PC-9 (cell line): ENCODE measurements around the gene LEO1. TPM values are rescaled to one million over a fixed set of nuclear protein-coding genes. Genes with fewer than 3 reads are reported as not detected.

Experiments
- BruUV-seq: library from RNA; stranded (reverse); fragments of 400-500 nt; replicated peaks from 2 replicates; lab custom pipeline; 2021; lab: Mats Ljungman, UMichigan
- CTCF ChIA-PET: fragments of 300-600 bp; sonication (Branson Sonifier 250); formaldehyde crosslinking; loops from one replicate; lab custom pipeline; 2022; ENCODE audit warnings: antibody characterized with exemption; lab: Charles Lee
- POLR2A ChIA-PET: fragments of 300-600 bp; sonication (Branson Sonifier 250); formaldehyde crosslinking; loops from one replicate; lab custom pipeline; 2022; ENCODE audit warnings: antibody characterized with exemption; ENCODE audit not compliant: unreplicated experiment; lab: Charles Lee
- DNase-seq, 2 experiments: peaks; one replicate each; pipeline versions ENCODE4 v3.0.0 to v3.0.0-alpha.2; 2015 to 2022; ENCODE audit warnings: mixed read lengths in 1 of 2
- H2AFZ ChIP-seq: fragments of 200-600 bp; sonication (generic); 2 replicates; pipeline ENCODE4 v1.8.1; 2017; ENCODE audit warnings: antibody characterized with exemption
- H3F3A ChIP-seq: fragments of 200-600 bp; sonication (generic); 2 replicates; pipeline ENCODE4 v1.8.1; 2017; ENCODE audit warnings: antibody characterized with exemption, mild to moderate bottlenecking, low read depth; ENCODE audit not compliant: insufficient read depth
- H3K27ac ChIP-seq: fragments of 200-600 bp; sonication (generic); 2 replicates; pipeline ENCODE4 v1.6.1; 2016; ENCODE audit warnings: mixed run types
- H3K27me3 ChIP-seq: fragments of 200-600 bp; sonication (generic); 2 replicates; pipeline ENCODE4 v1.6.1; 2016; ENCODE audit warnings: low read depth, mixed run types; ENCODE audit not compliant: insufficient read depth
- H3K36me3 ChIP-seq: fragments of 200-600 bp; sonication (generic); 2 replicates; pipeline ENCODE4 v1.6.1; 2016; ENCODE audit warnings: low read depth, mixed run types
- H3K4me1 ChIP-seq: fragments of 200-600 bp; sonication (generic); replicated peaks from 2 replicates; pipeline ENCODE4 v1.6.1; 2016; ENCODE audit warnings: mixed run types; ENCODE audit not compliant: insufficient read depth
- H3K4me2 ChIP-seq: fragments of 200-600 bp; sonication (generic); 2 replicates; pipeline ENCODE4 v1.6.1; 2017; ENCODE audit warnings: mixed run types
- H3K4me3 ChIP-seq: fragments of 200-600 bp; sonication (generic); 2 replicates; pipeline ENCODE4 v1.6.1; 2016; ENCODE audit warnings: mixed run types
- H3K79me2 ChIP-seq: fragments of 200-600 bp; sonication (generic); 2 replicates; pipeline ENCODE4 v1.6.1; 2017; ENCODE audit warnings: low read depth, mixed run types
- H3K9me2 ChIP-seq: fragments of 200-600 bp; sonication (generic); 2 replicates; pipeline ENCODE4 v1.8.1; 2017; ENCODE audit warnings: mild to moderate bottlenecking; ENCODE audit not compliant: insufficient read depth
- H3K9me3 ChIP-seq: fragments of 200-600 bp; sonication (generic); 2 replicates; pipeline ENCODE4 v1.8.1; 2016; ENCODE audit warnings: low read depth; ENCODE audit not compliant: insufficient read depth
- H4K20me1 ChIP-seq: fragments of 200-600 bp; sonication (generic); 2 replicates; pipeline ENCODE4 v1.8.1; 2017; ENCODE audit not compliant: insufficient read depth
- CTCF ChIP-seq: fragments of 200-600 bp; sonication (generic); conservative IDR thresholded peaks from 2 replicates; pipeline ENCODE4 v1.6.1; 2017; ENCODE audit warnings: mixed run types, antibody characterized with exemption, mild to moderate bottlenecking, moderate library complexity
- EZH2 ChIP-seq: fragments of 200-600 bp; sonication (generic); IDR thresholded peaks from 2 replicates; pipeline ENCODE4 v1.8.0; 2017; ENCODE audit warnings: antibody characterized with exemption, low read depth
- intact Hi-C: fragments of 100-400 bp; cut with micrococcal nuclease; formaldehyde crosslinking; loops from one replicate; pipeline ENCODE4 v1.10.0; 2022; ENCODE audit not compliant: unreplicated experiment
- total RNA-seq: library from RNA; stranded (reverse); gene quantifications from 2 replicates; pipeline ENCODE4 v1.2.3, GENCODE V29; 2021

LEO1 gene
- total RNA-seq, 1 experiment from 2014 or later, result 21.7 TPM

- no peaks in the 10 kb centered on the region; the same call in 1 of the 2 replicates for H3F3A ChIP-seq
- peaks cover 23% of the 10 kb centered on the region for H3K4me1 ChIP-seq
- H3K79me2 ChIP-seq, result peaks cover 53% of the 10 kb centered on the region
- H3K9me3 ChIP-seq, result no peaks in the 10 kb centered on the region
- H3K4me3 ChIP-seq, result peak overlapping the region; percentile 71
- intact Hi-C loops, result no loop called here
- no peak for TF ChIP-seq EZH2
- TF ChIP-seq CTCF, result no peak
- CTCF ChIA-PET, result interaction anchor here (1.4 kb wide), 1 partner anchor 10 kb away, joined by 4 read pairs; no protein-coding TSS in a partner anchor
- DNase-seq, result no peak
- H3K36me3 ChIP-seq, result no peaks in the 10 kb centered on the region
- 0 out of 2 replicates have a peak overlapping the region, but pooled peaks have one; percentile 31 for H3K27ac ChIP-seq
- H3K4me2 ChIP-seq, result peak overlapping the region; percentile 92
- POLR2A ChIA-PET, result no interaction called here
- no TSS peak for BruUV-seq
- H3K27me3 ChIP-seq, result no peaks in the 10 kb centered on the region
- H2AFZ ChIP-seq, result peak overlapping the region; percentile 93
- no peaks in the 10 kb centered on the region for H3K9me2 ChIP-seq
- no peaks in the 10 kb centered on the region for H4K20me1 ChIP-seq
Observed at GRCh38 chr15:51971032-51971374, 575 bp downstream of the LEO1 start.

GRCh38 chr15:51970132-51970817, 1.3 kb downstream of the LEO1 start:
- H3K36me3 ChIP-seq, result no peaks in the 10 kb centered on the region
- no peaks in the 10 kb centered on the region for H3K27me3 ChIP-seq
- peak overlapping the region; percentile 92 for H3K4me2 ChIP-seq
- intact Hi-C loops, result no loop called here
- H2AFZ ChIP-seq, result no peak overlapping the region
- H3K9me3 ChIP-seq, result no peaks in the 10 kb centered on the region
- no peak overlapping the region for H3K27ac ChIP-seq
- peaks cover 53% of the 10 kb centered on the region for H3K79me2 ChIP-seq
- H4K20me1 ChIP-seq, result no peaks in the 10 kb centered on the region
- no TSS peak for BruUV-seq
- no peaks in the 10 kb centered on the region; the same call in 1 of the 2 replicates for H3F3A ChIP-seq
- H3K9me2 ChIP-seq, result no peaks in the 10 kb centered on the region
- POLR2A ChIA-PET, result no interaction called here
- CTCF ChIA-PET, result interaction anchor here (1.4 kb wide), 1 partner anchor 11 kb away, joined by 4 read pairs; no protein-coding TSS in a partner anchor
- peak overlapping the region; percentile 71 for H3K4me3 ChIP-seq
- TF ChIP-seq EZH2, result no peak
- no peak for TF ChIP-seq CTCF
- peaks cover 23% of the 10 kb centered on the region for H3K4me1 ChIP-seq
- DNase-seq, result no peak

GRCh38 chr15:51969728-51970127, 1.9 kb downstream of the LEO1 start:
- H3F3A ChIP-seq, result no peaks in the 10 kb centered on the region; the same call in 1 of the 2 replicates
- H3K36me3 ChIP-seq, result no peaks in the 10 kb centered on the region
- H3K4me1 ChIP-seq, result peaks cover 23% of the 10 kb centered on the region
- peak in 1 of 2 experiments; percentile 42 for DNase-seq
- intact Hi-C loops, result no loop called here
- no peak for TF ChIP-seq EZH2
- no peak for TF ChIP-seq CTCF
- H3K79me2 ChIP-seq, result peaks cover 53% of the 10 kb centered on the region
- ChIA-PET POLR2A (no interaction called here), CTCF (interaction anchor here (0.7 kb wide), 1 partner anchor 80 kb away, joined by 22 read pairs; no protein-coding TSS in a partner anchor)
- no peaks in the 10 kb centered on the region for H3K9me2 ChIP-seq
- H2AFZ ChIP-seq, result no peak overlapping the region
- no peak overlapping the region; the same call in 1 of the 2 replicates for H3K4me3 ChIP-seq
- no peak overlapping the region for H3K27ac ChIP-seq
- H4K20me1 ChIP-seq, result no peaks in the 10 kb centered on the region
- no TSS peak for BruUV-seq
- H3K4me2 ChIP-seq, result peak overlapping the region; percentile 92
- no peaks in the 10 kb centered on the region for H3K9me3 ChIP-seq
- no peaks in the 10 kb centered on the region for H3K27me3 ChIP-seq
